HG02884 (cell line): Measurements from ENCODE around the gene WFDC2.
"Not testable (repeated sequence)": the region's sequence is repeated elsewhere in the genome, so short reads cannot be mapped to it uniquely, and the experiment has no call there.

ENCODE experiments used
- ATAC-seq: cut with Tn5 transposase; IDR thresholded peaks from one replicate; pipeline ENCODE4 v1.9.1; 2021; ENCODE audit warnings: mild to moderate bottlenecking, moderate library complexity; ENCODE audit not compliant: unreplicated experiment

Gene WFDC2

GRCh38 chr20:45450097-45450818 is 19.3 kb upstream of the WFDC2 start:
- ATAC-seq: no peak

GRCh38 chr20:45452238-45452637 is 17.3 kb upstream of the WFDC2 start:
- no peak for ATAC-seq

GRCh38 chr20:45452772-45453691 is 16.5 kb upstream of the WFDC2 start:
- no peak for ATAC-seq

- no peak for ATAC-seq
Observed at GRCh38 chr20:45456632-45457031, 12.9 kb upstream of the WFDC2 start.

- ATAC-seq: no peak
Observed at GRCh38 chr20:45459606-45460005, 9.9 kb upstream of the WFDC2 start.

- no peak for ATAC-seq
Observed at GRCh38 chr20:45461225-45461624, 8.3 kb upstream of the WFDC2 start.

- no peak for ATAC-seq
Observed at GRCh38 chr20:45462711-45463509, 6.6 kb upstream of the WFDC2 start.

- no peak for ATAC-seq
Observed at GRCh38 chr20:45463709-45464108, 5.8 kb upstream of the WFDC2 start.

- no peak for ATAC-seq
Observed at GRCh38 chr20:45465491-45466266, 3.9 kb upstream of the WFDC2 start.

- ATAC-seq: no peak
Observed at GRCh38 chr20:45467172-45467571, 2.4 kb upstream of the WFDC2 start.

- no peak for ATAC-seq
Observed at GRCh38 chr20:45467861-45468260, 1.7 kb upstream of the WFDC2 start.

GRCh38 chr20:45470262-45470931 is 844 bp downstream of the WFDC2 start:
- ATAC-seq: no peak

GRCh38 chr20:45470937-45471336 is 1.4 kb downstream of the WFDC2 start:
- no peak for ATAC-seq

- not testable (repeated sequence) for ATAC-seq
Observed at GRCh38 chr20:45472286-45472685, 2.7 kb downstream of the WFDC2 start.

GRCh38 chr20:45477530-45478148 is 8.1 kb downstream of the WFDC2 start:
- not testable (repeated sequence) for ATAC-seq

- no peak for ATAC-seq
Observed at GRCh38 chr20:45479822-45480221, 10.3 kb downstream of the WFDC2 start.

GRCh38 chr20:45484676-45485075 is 15.1 kb downstream of the WFDC2 start:
- ATAC-seq: no peak

GRCh38 chr20:45485388-45485787 is 15.8 kb downstream of the WFDC2 start:
- ATAC-seq: no peak

GRCh38 chr20:45487231-45487635 is 17.7 kb downstream of the WFDC2 start:
- ATAC-seq: no peak
